HG03521 (cell line): ENCODE results near the gene KCNH1.

ENCODE experiments used
- ATAC-seq: cut with Tn5 transposase; IDR thresholded peaks from one replicate; pipeline ENCODE4 v1.9.1; 2021; ENCODE audit warnings: mild to moderate bottlenecking, moderate library complexity; ENCODE audit not compliant: unreplicated experiment

Gene KCNH1

GRCh38 chr1:211133836-211134669 lies at the start of gene KCNH1:
Gene KCNH1 (minus strand): TSS chr1:211134148. CDS start chr1:211133945, 203 bp downstream.
- peak; percentile 92 for ATAC-seq

- ATAC-seq: no peak
These were observed 48.8 kb upstream of the KCNH1 start for GRCh38 chr1:211182746-211183145.

- no peak for ATAC-seq
These were observed 40.4 kb upstream of the KCNH1 start for GRCh38 chr1:211174375-211174774.

DNA sequence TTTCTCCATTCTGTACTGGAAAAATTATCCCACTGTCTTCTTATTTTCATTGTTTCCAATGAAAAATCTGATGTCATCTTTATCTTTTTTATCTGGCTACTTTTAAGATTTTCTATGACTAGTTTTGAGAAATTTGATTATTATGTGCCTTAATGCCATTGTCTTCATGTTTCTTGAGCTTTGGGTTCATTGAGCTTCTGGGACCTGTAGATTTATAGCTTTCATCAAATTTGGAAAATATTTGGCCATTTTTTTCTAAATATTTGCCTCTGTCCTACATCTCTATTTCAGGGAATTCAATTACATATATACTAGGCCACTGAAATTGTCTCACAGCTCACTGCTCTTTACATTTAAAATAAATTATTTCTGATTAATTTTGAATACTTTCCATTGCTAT lies 38.7 kb upstream of the KCNH1 start:
- no peak for ATAC-seq

DNA sequence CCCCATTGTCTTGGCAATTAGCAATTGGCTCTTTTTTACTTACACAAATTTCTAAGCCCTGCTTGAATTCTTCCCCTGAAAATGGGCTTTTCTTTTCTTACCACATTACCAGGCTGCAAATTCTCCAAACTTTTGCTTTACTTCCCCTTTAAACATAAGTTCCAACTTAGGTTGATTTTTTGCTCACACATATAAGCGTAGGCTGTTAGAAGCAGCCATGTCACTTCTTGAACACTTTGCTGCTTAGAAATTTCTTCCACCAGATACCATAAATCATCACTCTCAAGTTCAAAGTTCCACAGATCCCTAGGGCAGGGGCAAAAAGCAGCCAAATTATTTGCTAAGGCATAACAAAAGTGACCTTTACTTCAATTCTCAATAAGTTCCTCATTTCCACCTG lies 35.4 kb upstream of the KCNH1 start:
- ATAC-seq: no peak

- ATAC-seq: no peak
These were observed 24.9 kb upstream of the KCNH1 start for GRCh38 chr1:211158866-211159265.

GRCh38 chr1:211155040-211155439 lies 21.1 kb upstream of the KCNH1 start:
- no peak for ATAC-seq

DNA sequence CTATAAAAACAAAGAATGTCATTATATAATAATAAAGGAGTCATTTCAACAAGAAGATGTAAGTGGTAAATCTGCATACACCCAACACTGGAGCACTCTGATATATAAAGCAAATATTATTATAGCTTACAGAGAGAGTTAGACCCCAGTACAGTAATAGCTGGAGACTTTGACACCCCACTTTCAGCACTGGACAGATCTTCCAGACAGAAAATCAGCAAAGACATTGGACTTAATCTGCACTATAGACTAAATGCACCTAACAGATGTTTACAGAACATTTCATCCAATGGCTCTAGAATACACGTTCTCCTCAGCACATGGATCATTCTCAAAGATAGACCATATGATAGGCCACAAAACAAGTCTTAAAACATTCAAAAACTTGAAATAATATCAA lies 20.0 kb upstream of the KCNH1 start:
- ATAC-seq: no peak

- ATAC-seq: no peak
These were observed 14.4 kb upstream of the KCNH1 start for GRCh38 chr1:211148366-211148765.

- ATAC-seq: no peak
These were observed 12.0 kb upstream of the KCNH1 start for GRCh38 chr1:211145944-211146343.

DNA sequence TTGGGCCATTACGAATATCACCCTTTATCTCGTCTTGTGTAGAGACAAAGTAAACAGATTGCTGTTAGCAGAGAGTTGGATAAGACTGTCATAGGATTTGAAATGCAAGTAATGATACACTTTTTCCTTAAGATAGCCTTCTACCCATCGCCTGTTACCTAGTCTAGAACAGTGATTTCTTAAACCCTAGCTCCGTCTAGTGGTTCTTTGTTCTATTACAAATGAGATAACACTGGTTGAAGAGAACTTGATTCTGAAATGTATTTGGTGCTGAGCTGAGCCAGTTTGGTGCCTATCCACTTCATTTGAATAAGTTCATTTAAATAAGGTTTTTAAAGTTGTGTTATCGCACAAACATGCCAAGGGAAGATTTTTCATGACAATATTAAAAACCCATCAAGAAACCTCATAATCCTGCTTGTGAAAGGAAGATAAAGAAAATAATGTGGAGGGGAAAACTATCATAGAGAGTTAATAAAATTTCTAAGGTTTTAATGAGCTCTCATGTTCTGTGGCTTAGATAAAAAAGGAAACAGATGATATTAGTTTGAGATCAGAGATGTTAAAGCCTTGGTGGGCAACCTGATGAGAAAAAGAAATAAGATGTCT lies 1.5 kb upstream of the KCNH1 start:
- no peak for ATAC-seq

DNA sequence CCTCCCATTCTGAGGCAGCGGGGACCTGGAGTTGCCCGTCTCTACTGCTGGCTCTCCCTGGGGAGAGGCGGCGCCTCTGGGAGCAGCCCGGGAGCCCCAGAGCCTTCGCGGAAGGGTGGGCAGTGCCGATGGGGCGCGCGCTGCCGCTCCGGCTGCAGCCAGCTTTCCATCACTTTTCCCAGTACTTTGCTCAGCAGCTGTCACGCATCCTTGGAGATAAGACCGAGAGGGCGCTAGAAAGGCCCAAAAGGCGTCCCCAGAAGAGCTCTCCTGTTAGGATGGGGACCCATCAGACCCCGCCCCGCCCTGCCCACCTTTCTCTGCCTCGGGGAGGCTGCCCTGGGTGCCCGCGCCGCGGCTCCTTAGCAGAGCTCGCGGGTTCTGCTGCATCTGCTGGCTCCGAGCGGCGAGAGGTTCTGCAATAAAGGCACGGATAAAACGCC lies 534 bp downstream of the KCNH1 start:
- ATAC-seq: no peak

DNA sequence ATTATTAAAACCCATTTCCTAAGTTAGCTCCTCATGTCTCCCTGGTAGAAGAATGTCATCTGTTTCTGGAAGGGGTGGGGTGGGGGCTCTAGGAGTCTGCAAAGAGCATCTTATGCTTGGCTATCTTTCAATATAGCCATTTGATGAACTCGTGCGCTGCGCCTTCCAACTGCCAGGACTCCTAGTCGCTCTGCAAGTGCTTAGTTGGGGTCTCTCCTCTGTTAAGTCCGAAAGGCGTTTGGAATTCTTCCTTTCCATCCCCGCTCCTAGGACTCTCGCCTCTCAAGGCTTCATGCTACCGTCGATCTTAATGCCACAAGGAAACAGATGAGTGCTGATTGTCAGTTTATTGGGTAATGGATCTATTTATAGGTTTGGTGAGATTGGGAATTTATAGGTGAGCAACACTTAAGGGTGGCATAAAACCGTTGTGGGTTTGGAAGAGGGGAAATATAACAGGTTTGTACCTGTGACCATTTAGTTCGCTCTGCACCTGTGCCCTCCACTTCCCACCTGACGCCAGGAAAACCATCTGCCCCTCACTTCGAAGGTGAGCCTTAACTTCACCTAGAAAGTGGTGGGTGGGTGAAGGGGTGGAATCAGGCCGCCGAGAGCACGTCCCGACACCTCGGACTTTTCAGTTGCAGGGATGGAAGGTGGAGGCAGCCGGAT lies 1.1 kb downstream of the KCNH1 start:
- ATAC-seq: no peak

DNA sequence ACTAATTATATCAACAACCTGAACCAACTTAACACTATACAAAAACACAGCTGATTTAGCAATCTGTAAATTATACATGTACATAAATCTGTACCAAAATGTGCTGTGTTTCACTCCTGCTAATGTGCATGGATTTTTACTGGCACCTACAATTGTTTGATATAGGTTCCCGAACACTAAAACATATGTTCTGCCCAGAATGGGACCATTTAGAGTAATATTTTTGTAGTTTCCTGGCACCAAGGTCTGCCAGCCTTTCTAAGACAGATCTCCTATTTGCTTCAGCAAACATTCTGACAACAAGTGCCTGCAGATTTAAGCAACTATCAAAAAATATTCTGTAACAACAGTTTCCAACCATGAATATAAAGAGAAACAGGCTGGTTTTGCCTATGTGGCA lies 4.2 kb downstream of the KCNH1 start:
- ATAC-seq: no peak

GRCh38 chr1:211127166-211127565 lies 6.8 kb downstream of the KCNH1 start:
- ATAC-seq: no peak

- ATAC-seq: no peak
These were observed 7.3 kb downstream of the KCNH1 start for GRCh38 chr1:211126622-211127021.

DNA sequence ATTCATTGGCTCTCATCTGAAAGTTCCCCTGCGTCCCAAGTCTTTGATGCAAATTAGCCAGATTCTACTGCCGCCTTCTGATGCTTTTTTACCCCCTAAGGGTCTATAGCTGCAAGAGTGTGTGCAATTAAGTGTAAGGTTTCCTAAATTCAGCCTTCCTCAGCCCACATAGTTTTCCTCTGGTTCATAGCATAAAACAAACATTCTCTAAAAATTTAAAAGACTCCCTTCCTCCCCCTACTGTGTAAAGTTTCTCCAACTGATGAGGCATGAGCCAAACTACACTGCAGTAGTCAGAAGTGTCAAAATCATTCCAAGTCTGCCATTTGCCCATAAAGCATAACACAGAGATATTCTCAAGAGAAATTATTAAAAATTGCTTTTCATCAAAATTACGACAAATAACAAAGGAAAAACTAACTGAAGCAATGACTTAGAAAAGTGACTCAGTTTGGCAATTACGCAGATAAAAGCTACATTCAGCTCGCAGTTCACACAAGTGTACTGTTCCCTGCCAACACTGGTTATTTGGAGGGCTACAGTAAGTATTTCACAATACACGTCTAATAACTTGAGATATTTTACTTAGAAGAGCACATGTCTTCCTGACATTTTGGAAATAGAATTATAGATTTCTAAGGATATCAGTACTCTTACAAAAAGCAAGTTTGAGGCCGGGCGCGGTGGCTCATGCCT lies 15.4 kb downstream of the KCNH1 start:
- no peak for ATAC-seq

GRCh38 chr1:211114446-211114845 lies 19.5 kb downstream of the KCNH1 start:
- ATAC-seq: no peak

DNA sequence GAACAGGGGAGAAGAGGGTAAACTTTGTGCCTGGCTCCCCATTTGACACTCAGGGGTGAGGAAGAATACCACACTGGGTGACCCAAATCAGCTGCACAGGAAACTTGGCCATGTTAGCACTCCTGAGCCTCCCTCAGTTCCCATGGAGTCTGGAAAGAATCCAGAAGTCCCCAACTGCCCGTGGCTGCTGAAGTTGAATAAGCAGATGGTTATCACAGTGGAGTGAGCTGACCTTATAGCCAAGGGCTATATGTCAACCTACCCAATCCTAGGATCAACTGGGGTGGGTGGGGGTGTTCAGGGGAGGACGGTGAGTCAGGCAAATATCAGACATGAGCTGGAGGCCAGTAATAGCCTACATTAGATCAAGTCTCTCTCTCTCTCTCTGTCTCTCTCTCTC lies 20.4 kb downstream of the KCNH1 start:
- ATAC-seq: no peak

DNA sequence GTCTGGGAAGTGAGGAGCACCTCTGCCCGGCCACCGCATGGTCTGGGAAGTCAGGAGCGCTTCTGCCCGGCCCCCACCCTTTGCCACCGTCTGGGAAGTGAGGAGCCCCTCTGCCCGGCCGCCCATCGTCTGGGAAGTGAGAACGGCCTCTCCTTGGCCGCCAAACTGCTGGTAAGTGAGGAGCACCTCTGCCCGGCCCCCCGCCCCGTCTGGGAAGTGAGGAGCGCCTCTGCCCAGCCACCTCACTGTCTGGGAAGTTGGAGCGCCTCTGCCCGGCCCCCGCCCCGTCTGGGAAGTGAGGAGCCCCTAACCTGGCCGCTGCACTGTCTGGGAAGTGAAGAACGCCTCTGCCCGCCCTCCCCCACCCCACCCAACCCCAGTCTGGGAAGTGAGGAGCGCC lies 22.6 kb downstream of the KCNH1 start:
- ATAC-seq: no peak

DNA sequence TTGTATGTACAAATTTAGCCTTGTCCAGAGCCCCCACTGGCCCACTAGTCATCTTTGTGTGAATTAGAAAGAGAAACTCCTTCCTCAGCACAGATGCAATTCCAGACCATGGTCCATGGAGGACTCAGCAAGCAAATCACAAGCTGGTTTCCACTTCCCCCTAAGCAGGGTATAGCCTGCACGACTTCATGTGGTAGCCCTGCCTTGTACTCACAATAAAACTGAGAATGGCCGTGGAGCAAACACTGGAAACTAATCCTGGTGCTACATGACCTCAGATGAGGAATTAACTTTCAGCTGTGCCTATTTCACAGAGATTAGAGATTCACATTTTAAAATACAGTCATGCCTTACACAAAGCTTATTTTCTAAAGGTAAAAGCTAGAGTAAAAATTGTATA lies 32.5 kb downstream of the KCNH1 start:
- no peak for ATAC-seq
